ENCODE results near the gene MEX3A. TPM values are rescaled to one million over a fixed set of nuclear protein-coding genes. Genes with fewer than 3 reads are reported as not detected.
A peak's percentile ranks its signal among the peaks of the same experiment; 100 is the strongest.

Gene MEX3A
- total RNA-seq, 1 experiment from 2014 or later, result 79.1 TPM

- ATAC-seq (peak; percentile 5), DNase-seq (ENCODE audit: low spot score) (peak; percentile 44)
- H3K36me3 Mint-ChIP-seq, result no peaks in the 10 kb centered on the region
- ChIA-PET CTCF (interaction anchor here (0.6 to 29.6 kb wide), 12 partner anchors 7 to 166 kb away, joined by 3 to 1176 read pairs (median 6); partner anchors contain the start of genes LMNA and RAB25), POLR2A (interaction anchor here (0.8 to 3.1 kb wide), 7 partner anchors 8 to 26 kb away, joined by 3 to 12 read pairs (median 3); partner anchors contain the start of gene LMNA)
- TF ChIP-seq FOXP1 (CRISPR knock-in tag; IDR thresholded peaks at IDR 0.05; ENCODE audit: borderline replicate concordance), result 0 out of 2 replicates have a peak, but pooled peaks have one; percentile 15
- no peak for TF ChIP-seq ATF6 (CRISPR knock-in tag; IDR thresholded peaks at IDR 0.05)
- peaks cover 60% of the 10 kb centered on the region for H3K4me1 Mint-ChIP-seq
- no peaks in the 10 kb centered on the region for H3K27me3 Mint-ChIP-seq (ENCODE audit: low read depth)
- H3K4me3 Mint-ChIP-seq, result no peak overlapping the region
- no peaks in the 10 kb centered on the region for H3K9me3 Mint-ChIP-seq
- peak overlapping the region; percentile 62 for H3K27ac Mint-ChIP-seq
These were observed 22.0 kb upstream of the MEX3A start for GRCh38 chr1:156104065-156104810.

GRCh38 chr1:156103521-156103947, 21.3 kb upstream of the MEX3A start:
- ChIA-PET POLR2A (interaction anchor here (0.8 to 3.1 kb wide), 5 partner anchors 11 to 27 kb away, joined by 3 to 12 read pairs (median 7); partner anchors contain the start of gene LMNA), CTCF (interaction anchor here (0.9 to 29.6 kb wide), 6 partner anchors 13 to 122 kb away, joined by 3 to 1176 read pairs (median 5); partner anchors contain the start of gene LMNA)
- DNase-seq (ENCODE audit: low spot score), result no peak
- no peak for TF ChIP-seq ZBTB43 (CRISPR knock-in tag; IDR thresholded peaks at IDR 0.05)
- TF ChIP-seq ELF4 (CRISPR knock-in tag; IDR thresholded peaks at IDR 0.05; ENCODE audit: low read depth), result no peak
- TF ChIP-seq ZNF219 (CRISPR knock-in tag; IDR thresholded peaks at IDR 0.05; ENCODE audit: borderline replicate concordance), result no peak
- no peak for TF ChIP-seq AR (CRISPR knock-in tag; IDR thresholded peaks at IDR 0.05)
- TF ChIP-seq ZMAT4 (CRISPR knock-in tag; IDR thresholded peaks at IDR 0.05), result no peak
- no peak for TF ChIP-seq NR2C2 (CRISPR knock-in tag; IDR thresholded peaks at IDR 0.05)
- no peak for TF ChIP-seq E2F1 (CRISPR knock-in tag; IDR thresholded peaks at IDR 0.05)
- no peak for TF ChIP-seq ERG (CRISPR knock-in tag; IDR thresholded peaks at IDR 0.05)
- no peak for TF ChIP-seq NFATC4 (CRISPR knock-in tag; IDR thresholded peaks at IDR 0.05)
- no peak for TF ChIP-seq SMAD3 (CRISPR knock-in tag; IDR thresholded peaks at IDR 0.05; ENCODE audit: borderline replicate concordance)
- TF ChIP-seq GABPB1 (CRISPR knock-in tag; IDR thresholded peaks at IDR 0.05), result no peak
- Mint-ChIP-seq H3K9me3 (no peaks in the 10 kb centered on the region), H3K27me3 (ENCODE audit: low read depth) (no peaks in the 10 kb centered on the region), H3K4me3 (no peak overlapping the region), H3K4me1 (peaks cover 60% of the 10 kb centered on the region), H3K36me3 (no peaks in the 10 kb centered on the region), H3K27ac (0 out of 2 replicates have a peak overlapping the region, but pooled peaks have one; percentile 36)
- no peak for ATAC-seq

All from WTC11 (cell line).